Activated CD8-positive, alpha-beta memory T cell treated with anti-CD3 and anti-CD28 coated beads, Interleukin-2, amount 50 U/mL, for 1 hour (primary cell): ENCODE results near the gene DEF6.

ENCODE experiments used
- DNase-seq: peaks from one replicate; pipeline ENCODE4 v3.0.0-alpha.2; 2020; ENCODE audit errors: extremely low read depth

DEF6 gene

DNA sequence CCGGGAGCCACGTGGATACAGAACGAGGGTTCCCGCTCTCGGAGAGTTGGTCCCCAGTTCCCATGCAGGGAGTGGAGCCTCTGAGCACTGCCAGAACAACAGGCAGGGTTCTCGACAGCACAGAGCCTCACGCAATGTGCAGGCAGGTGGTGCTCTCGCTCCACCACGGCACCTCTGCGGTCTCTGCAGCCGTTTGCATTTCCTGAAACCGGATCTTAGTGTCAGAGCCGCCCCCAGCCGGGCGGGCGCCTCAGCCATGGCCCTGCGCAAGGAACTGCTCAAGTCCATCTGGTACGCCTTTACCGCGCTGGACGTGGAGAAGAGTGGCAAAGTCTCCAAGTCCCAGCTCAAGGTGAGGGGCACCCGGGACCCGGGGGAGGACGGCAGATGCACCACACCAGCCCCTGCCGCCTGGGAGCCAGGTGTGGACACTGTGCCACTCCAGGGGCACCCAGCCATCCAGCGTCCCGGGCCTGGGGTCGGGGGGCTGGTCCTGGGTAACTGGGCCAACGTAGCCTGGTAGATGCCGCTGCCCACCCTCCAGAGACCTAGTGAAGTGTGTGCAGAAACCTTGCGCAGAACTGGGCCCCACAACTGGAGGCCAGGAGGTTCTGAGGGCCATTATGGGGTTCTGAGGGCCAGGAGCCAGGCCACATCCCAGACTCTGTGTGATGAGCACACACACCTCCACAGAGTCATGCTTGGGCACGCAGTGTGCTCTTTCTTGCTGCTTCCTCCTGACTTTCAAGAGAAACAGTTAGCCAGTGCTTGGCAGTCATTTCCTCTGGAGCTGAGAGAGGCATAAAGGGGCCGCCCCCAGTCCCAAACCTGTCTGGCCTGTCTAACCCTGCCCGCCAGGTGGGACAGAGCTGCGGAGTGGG, at the start of gene DEF6:
Gene DEF6, plus strand, starts transcription at position 218 of the 881 bp plus-strand sequence. Its CDS starts 39 bp downstream, at position 257.
- peak; percentile 81 for DNase-seq

GRCh38 chr6:35248300-35248699, 49.3 kb upstream of the DEF6 start:
- DNase-seq = no peak

- DNase-seq = no peak
These were observed 48.7 kb upstream of the DEF6 start for GRCh38 chr6:35248965-35249364.

GRCh38 chr6:35251949-35252348, 45.7 kb upstream of the DEF6 start:
- no peak for DNase-seq

GRCh38 chr6:35253249-35253648, 44.4 kb upstream of the DEF6 start:
- no peak for DNase-seq

DNA sequence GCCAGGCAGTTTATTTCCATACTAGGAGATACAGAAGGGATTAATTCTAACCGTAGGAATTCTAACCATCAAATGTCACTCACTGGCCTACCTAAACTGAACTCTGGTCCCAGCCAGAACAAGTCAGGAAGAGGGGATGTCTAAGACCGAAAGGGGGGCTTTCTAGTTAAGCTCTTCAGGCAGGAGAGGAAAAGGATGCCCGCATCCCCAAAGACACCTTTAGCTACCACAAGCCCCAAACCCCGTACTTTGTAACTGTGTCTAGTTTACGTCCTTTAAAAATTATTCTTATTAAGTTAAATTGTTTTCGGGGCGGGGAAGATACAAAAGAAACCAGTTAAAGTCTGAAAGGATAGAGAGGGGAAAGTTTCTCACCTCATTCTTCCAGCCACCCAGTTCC, 39.3 kb upstream of the DEF6 start:
- DNase-seq = no peak

- DNase-seq = no peak
These were observed 38.8 kb upstream of the DEF6 start for GRCh38 chr6:35258858-35259193.

- DNase-seq = peak; percentile 84
These were observed 38.2 kb upstream of the DEF6 start, which contains the start of gene ZNF76 for GRCh38 chr6:35259194-35259947. Gene ZNF76, plus strand, starts transcription at chr6:35259735. Its CDS starts 21,417 bp downstream, at chr6:35281152.

GRCh38 chr6:35259948-35260590, 37.5 kb upstream of the DEF6 start:
- peak; percentile 52 for DNase-seq

- no peak for DNase-seq
These were observed 36.7 kb upstream of the DEF6 start for GRCh38 chr6:35260591-35261570.

DNA sequence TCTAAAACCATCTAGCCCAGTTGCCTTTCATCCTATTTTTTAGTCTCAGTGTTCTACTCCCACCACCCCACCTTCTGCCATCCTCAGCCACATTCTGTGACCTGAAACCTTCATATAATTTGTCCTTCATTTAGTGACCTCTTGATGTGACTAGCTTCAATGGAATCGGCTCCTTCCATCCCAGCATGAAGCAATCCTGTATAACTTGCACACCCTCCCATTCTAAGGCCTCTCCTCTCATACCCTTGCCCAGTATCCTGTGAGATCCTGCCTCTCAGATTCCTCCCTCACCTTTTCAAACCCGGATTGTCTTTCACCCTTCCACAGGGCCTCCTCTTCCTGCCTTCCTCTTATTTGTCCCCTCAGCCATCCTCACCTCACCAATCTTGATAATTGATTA, 35.0 kb upstream of the DEF6 start:
- DNase-seq = no peak

GRCh38 chr6:35264550-35265274, 32.9 kb upstream of the DEF6 start:
- DNase-seq = no peak

DNA sequence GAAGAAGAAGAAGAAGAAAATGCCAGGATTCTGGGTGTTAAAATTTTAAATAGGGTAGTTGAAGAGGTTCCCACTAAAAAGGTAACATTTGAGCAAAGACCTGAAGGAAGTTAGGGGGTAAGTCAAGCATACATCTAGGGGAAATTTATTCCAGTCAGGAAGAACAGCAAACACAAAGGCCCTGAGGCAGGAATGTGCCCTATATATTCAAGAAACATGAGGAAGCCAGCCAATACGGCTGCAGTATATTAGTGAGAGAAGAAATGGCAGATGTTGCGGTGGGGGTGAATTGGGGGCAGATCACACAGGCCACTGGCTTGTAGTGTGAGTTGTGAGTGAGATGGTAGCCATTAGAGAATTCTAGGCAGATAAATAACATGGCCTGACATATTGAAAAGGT, 32.1 kb upstream of the DEF6 start:
- no peak for DNase-seq

- DNase-seq = no peak
These were observed 30.2 kb upstream of the DEF6 start for GRCh38 chr6:35267446-35267845.

DNA sequence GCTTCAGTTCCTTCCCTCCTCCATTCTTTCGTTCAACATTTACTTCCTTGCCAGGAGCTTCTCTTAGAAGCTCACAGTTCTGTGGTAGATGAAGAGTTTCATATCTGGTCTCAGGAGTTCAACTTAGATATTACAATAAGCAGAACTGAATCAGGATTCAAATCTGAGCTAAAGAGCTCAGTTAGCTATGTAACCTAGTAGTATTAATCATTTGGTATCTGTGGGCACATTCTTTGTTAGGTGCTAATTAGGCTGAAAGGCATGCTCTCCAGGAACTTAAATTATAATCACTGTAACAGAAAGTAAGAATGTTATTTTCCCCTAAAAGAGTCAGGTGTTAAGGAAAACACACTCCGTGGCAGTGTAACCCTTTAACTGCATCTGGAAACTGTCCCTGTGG, 29.7 kb upstream of the DEF6 start:
- no peak for DNase-seq

- DNase-seq = no peak
These were observed 25.6 kb upstream of the DEF6 start for GRCh38 chr6:35272005-35272404.

DNA sequence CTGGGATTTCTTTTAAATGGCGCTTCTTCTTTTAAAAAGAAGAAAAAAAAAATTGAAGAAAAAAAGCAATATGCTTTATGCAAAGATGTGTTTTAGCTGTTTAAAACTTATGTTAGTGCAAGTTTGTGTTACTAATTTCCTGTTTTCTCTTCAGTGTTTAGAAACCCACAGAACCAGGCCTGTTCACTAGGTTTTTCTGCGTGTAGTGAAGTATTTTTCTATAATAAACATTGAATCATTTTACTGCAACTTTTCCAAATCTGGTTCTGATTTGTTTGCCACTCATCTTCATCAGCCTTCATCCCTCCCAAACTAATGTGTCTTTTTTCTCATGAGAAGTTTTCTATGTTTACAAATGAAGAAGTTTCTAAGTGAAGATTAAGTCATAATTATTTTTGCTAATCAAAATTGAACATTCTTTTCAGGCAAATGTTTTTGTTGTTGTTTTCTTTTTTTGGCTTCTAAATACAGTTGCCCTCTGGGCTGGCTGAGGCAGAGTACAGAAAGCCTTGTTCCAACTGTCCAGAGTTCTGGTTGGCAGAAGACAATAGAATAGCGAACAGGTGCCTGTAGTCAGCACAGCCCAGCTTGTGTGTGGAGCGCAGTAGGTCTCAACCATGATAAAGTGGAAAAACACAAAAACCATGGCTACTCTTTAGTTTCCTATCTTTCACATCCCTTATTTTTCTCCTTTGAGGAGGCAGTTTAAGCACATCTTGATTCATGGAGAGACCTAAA, 23.6 kb upstream of the DEF6 start:
- DNase-seq = no peak

- no peak for DNase-seq
These were observed 21.8 kb upstream of the DEF6 start for GRCh38 chr6:35275744-35276260.

DNA sequence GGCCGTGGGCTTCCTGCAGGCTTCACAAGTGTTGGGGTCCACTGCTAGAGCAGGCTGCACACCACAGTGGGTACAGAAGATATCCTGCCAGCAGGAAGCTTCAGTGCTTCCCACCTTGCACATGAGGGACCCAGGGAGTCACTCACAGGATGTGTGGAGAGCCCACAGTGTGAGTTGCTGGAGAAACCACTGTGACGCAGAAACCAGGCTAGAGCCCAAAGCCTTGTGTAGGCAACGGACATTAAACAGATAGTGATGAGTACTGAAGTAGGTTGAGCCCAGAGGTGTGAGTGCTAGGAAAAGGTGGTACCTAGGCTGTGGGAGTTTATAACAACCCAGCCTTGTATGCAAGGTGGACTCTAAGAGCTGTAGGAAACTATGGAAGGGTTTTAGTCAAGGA, 18.9 kb upstream of the DEF6 start:
- no peak for DNase-seq

DNA sequence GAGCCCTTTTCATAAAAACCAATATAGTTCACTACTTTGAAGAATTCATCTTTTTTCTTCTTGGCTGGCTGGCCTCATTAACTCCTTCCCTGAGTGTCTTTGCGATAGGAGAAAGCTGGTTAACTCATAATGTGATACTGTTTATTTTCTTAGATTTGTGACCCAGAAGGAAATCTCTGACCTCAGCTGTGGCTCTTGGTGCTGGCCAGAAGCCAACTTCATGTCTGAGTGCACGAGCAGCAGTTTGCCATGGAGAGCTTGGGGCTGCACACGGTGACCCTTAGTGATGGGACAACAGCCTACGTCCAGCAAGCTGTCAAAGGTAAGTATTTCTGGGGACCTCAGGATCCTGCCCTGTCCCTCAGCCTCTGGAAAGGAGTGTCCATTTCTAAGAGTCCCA, 16.7 kb upstream of the DEF6 start:
- no peak for DNase-seq
